GM18907 (cell line): ENCODE data around the gene PLVAP.
A peak's percentile ranks its signal among the peaks of the same experiment; 100 is the strongest.

ENCODE experiments used
- ATAC-seq: cut with Tn5 transposase; IDR thresholded peaks from one replicate; pipeline ENCODE4 v1.9.1; 2021; ENCODE audit warnings: mild to moderate bottlenecking, moderate library complexity; ENCODE audit not compliant: unreplicated experiment

Gene PLVAP

GRCh38 chr19:17304386-17305215 lies 72.5 kb downstream of the PLVAP start:
- no peak for ATAC-seq

GRCh38 chr19:17303940-17304267 lies 73.2 kb downstream of the PLVAP start:
- ATAC-seq = no peak

GRCh38 chr19:17303167-17303939 lies 73.8 kb downstream of the PLVAP start, which contains the start of gene ABHD8:
ABHD8 (minus strand) TSS chr19:17303425; CDS start chr19:17301616, 1,809 bp downstream.
- peak; percentile 45 for ATAC-seq

GRCh38 chr19:17302391-17303166 lies 74.6 kb downstream of the PLVAP start:
- ATAC-seq = no peak
